ENCODE measurements around the gene RNF220. TPM values are rescaled to one million over a fixed set of nuclear protein-coding genes. Genes with fewer than 3 reads are reported as not detected.

RNF220 gene
- polyA plus RNA-seq, 1 donor from 2014 or later = 142 TPM

- no peak overlapping the region for H3K4me3 ChIP-seq (ENCODE audit: low read length)
- no peaks in the 10 kb centered on the region for H4K20me1 ChIP-seq (ENCODE audit: insufficient read depth)
- no peaks in the 10 kb centered on the region for H3K79me2 ChIP-seq (replicated peaks; ENCODE audit: insufficient read depth, low read length)
- no peaks in the 10 kb centered on the region for H3K36me3 ChIP-seq (ENCODE audit: insufficient read depth, low read length)
- H3K27me3 ChIP-seq (ENCODE audit: insufficient read depth, low read depth, low read length) = no peaks in the 10 kb centered on the region
- no peak overlapping the region for H3K9ac ChIP-seq (ENCODE audit: low read length)
- no peak overlapping the region for H2AFZ ChIP-seq (ENCODE audit: low read depth, low read length)
- H3K27ac ChIP-seq (ENCODE audit: low read length) = no peak overlapping the region
- H3K4me2 ChIP-seq (ENCODE audit: low read length) = no peak overlapping the region
- no peaks in the 10 kb centered on the region for H3F3A ChIP-seq (ENCODE audit: insufficient read depth, low read length, poor library complexity, severe bottlenecking)
- no peaks in the 10 kb centered on the region for H3K9me2 ChIP-seq (ENCODE audit: insufficient read depth, low read length)
- no peaks in the 10 kb centered on the region for H3K9me3 ChIP-seq (ENCODE audit: low read length)
- TF ChIP-seq SMC3 (conservative IDR thresholded peaks at IDR 0.05; ENCODE audit: poor library complexity) = no peak
- no peak for TF ChIP-seq REST (IDR thresholded peaks at IDR 0.05; ENCODE audit: borderline replicate concordance)
- no peak for TF ChIP-seq CTCF (IDR thresholded peaks at IDR 0.05; ENCODE audit: poor library complexity, severe bottlenecking)
- no peak for TF ChIP-seq MXI1 (conservative IDR thresholded peaks at IDR 0.05; ENCODE audit: poor library complexity, severe bottlenecking)
Observed at GRCh38 chr1:44433209-44433608, 28.2 kb downstream of the RNF220 start.

- Histone ChIP-seq H4K20me1 (ENCODE audit: insufficient read depth) (no peaks in the 10 kb centered on the region), H3K9ac (ENCODE audit: low read length) (no peak overlapping the region), H3K36me3 (ENCODE audit: insufficient read depth, low read length) (no peaks in the 10 kb centered on the region), H3K27ac (ENCODE audit: low read length) (no peak overlapping the region), H3K9me2 (ENCODE audit: insufficient read depth, low read length) (no peaks in the 10 kb centered on the region), H3K79me2 (replicated peaks; ENCODE audit: insufficient read depth, low read length) (no peaks in the 10 kb centered on the region), H2AFZ (ENCODE audit: low read depth, low read length) (no peak overlapping the region), H3K4me2 (ENCODE audit: low read length) (no peak overlapping the region), H3K27me3 (ENCODE audit: insufficient read depth, low read depth, low read length) (no peaks in the 10 kb centered on the region), H3K9me3 (ENCODE audit: low read length) (no peaks in the 10 kb centered on the region), H3K4me3 (ENCODE audit: low read length) (no peak overlapping the region), H3F3A (ENCODE audit: insufficient read depth, low read length, poor library complexity, severe bottlenecking) (no peaks in the 10 kb centered on the region)
- TF ChIP-seq EZH2 (IDR thresholded peaks at IDR 0.05; ENCODE audit: borderline replicate concordance, insufficient read depth, low read length, poor library complexity, severe bottlenecking) = no peak
- TF ChIP-seq MXI1 (conservative IDR thresholded peaks at IDR 0.05; ENCODE audit: poor library complexity, severe bottlenecking) = no peak
- TF ChIP-seq CTCF (IDR thresholded peaks at IDR 0.05; ENCODE audit: poor library complexity, severe bottlenecking) = no peak
- no peak for TF ChIP-seq REST (IDR thresholded peaks at IDR 0.05; ENCODE audit: borderline replicate concordance)
- no peak for TF ChIP-seq TAF1 (IDR thresholded peaks at IDR 0.05; ENCODE audit: low read depth)
- no peak for TF ChIP-seq SMC3 (conservative IDR thresholded peaks at IDR 0.05; ENCODE audit: poor library complexity)
- no peak for TF ChIP-seq EP300 (conservative IDR thresholded peaks at IDR 0.05; ENCODE audit: poor library complexity, severe bottlenecking)
- no peak for TF ChIP-seq POLR2AphosphoS5 (IDR thresholded peaks at IDR 0.05)
- TF ChIP-seq RAD21 (conservative IDR thresholded peaks at IDR 0.05) = no peak
Observed at GRCh38 chr1:44436401-44437106, 31.5 kb downstream of the RNF220 start.
